SW480 (cell line): Measurements from ENCODE around the gene RPTOR.
A peak's percentile ranks its signal among the peaks of the same experiment; 100 is the strongest.

Source experiments
- DNase-seq: peaks from one replicate; pipeline ENCODE4 v3.0.0-alpha.2; 2016; ENCODE audit warnings: low spot score

RPTOR gene

DNA sequence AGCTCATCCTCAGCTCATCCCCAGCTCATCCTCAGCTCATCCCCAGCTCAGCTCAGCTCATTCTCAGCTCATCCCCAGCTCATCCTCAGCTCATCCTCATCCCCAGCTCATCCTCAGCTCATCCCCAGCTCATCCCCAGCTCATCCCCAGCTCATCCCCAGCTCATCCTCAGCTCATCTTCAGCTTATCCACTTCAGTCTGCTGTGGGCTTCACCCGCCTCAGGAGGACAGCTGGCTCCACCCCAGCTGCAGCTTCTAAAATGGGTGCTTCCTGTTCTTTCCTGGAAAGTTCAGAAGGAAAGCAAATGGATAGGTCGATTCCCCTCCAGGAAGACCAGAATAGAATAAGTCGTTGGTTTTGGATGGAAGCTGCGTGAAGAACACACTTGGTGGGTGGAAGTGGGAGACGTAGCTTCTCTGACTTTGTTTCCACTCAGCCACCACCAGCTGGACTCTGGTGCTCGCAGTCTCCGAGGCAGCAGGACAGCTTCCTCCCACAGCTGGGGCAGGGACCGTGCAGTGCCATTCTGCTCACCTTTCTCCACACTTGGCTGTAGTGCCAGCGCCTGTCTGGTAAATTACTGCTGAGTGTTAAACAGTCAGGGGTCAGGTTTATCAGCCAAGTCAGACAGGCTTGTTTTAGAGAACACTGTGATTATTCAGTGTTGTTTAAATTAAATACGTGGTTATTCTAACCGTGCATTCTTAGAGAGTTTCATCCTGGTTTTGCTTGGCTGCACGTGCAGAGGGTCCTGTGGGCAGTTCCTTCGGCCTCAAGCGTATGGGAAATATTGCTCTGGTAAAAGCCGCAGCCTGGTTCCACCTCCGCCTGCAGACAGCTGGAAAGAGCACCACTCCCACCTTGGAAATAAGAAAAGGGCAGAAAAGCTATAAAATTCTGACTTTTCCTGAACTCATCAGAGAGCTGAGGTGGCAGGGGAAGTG, 386.0 kb downstream of the RPTOR start:
- DNase-seq, result no peak

DNA sequence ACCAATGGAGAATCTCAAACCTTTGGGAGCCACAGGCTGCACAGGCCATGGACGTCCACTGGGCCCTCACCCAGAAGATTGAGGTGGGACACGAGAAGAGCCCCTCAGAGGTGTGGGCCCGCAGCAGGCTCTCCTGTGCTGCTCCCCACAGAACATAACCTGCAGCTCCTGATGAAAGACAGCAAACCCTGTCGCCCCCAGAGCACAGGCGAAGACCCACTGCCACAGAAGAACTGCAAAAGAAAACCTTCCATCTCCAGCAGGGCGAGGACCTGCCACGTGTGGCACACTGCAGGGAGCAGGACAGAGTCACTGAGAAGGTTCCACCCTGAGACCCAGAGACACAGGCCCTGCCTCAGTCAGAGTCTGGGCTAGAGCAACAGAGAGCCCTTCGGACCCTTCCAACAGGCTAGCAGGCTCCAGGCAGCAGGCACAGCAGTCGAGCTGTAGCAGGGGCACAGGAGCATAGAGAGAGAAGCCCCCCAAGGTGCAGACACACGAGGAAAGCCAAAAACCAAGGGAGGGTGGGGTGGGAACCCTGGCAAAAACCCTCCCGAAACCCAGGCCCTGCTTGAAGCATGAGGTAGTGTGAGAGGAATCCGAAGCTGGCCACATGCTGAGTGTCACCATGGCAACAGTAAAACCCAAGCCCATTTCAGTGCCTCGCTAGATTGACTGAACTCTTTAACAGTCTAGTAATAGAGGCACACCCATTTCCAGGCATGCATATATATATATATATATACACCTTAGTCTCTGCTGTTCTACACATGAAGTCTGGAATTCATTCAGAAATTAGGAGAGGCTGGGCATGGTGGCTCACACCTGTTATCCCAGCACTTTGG, 387.0 kb downstream of the RPTOR start:
- peak; percentile 73 for DNase-seq

DNA sequence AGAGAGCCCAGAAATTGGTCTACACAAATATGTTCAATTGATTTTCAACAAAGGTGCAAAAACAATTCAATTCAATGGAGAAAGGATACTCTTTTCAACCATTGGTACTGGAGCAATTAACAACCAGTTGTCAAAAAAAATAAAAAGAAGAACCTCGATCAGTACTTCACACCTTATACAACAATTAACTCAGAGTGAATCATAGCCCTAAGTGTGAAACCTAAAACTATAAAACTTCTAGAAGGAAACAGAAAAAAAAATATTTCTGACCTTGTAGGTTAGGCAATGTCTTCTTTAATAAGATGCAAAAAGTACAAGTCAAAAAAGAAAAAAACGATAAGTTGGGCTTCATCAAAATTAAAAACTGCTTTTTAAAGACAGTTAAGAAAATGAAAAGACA, 390.9 kb downstream of the RPTOR start:
- no peak for DNase-seq

DNA sequence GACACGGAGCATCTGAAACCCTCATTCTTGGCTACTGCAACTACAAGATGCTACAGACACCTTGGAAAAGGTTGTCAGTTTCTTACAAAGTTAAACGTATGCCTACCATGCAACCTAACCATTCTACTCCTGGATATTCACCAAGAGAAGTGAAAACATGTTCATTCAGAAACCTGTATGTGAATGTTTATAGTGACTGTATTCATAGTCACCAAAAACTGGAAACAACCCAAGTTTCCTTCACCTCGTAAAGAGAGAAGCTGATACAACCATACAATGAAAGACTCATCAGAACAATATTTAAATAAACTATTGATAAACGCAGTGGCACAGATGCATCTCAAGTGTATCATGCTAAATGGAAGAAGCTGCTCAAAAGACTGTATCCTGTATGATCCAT, 391.6 kb downstream of the RPTOR start:
- no peak for DNase-seq

DNA sequence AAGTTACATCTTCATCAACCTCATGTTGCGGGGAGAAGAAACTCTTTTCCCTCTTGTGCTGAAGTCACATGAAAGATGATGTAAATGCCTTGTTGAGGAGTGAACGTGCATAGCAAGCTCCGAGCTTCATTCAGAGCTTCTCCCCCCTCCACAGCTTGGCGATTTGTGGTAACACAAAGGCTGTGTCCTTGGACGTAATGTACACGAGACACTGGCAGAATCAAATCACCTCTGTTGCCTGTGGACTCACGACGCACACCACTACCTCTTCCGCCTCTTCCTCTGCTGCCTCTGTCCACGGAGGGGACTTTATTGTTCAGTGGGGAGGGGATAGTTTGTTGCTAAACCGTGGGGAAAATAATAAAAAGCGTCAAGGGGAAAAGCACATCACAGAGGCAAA, 392.1 kb downstream of the RPTOR start:
- no peak for DNase-seq

DNA sequence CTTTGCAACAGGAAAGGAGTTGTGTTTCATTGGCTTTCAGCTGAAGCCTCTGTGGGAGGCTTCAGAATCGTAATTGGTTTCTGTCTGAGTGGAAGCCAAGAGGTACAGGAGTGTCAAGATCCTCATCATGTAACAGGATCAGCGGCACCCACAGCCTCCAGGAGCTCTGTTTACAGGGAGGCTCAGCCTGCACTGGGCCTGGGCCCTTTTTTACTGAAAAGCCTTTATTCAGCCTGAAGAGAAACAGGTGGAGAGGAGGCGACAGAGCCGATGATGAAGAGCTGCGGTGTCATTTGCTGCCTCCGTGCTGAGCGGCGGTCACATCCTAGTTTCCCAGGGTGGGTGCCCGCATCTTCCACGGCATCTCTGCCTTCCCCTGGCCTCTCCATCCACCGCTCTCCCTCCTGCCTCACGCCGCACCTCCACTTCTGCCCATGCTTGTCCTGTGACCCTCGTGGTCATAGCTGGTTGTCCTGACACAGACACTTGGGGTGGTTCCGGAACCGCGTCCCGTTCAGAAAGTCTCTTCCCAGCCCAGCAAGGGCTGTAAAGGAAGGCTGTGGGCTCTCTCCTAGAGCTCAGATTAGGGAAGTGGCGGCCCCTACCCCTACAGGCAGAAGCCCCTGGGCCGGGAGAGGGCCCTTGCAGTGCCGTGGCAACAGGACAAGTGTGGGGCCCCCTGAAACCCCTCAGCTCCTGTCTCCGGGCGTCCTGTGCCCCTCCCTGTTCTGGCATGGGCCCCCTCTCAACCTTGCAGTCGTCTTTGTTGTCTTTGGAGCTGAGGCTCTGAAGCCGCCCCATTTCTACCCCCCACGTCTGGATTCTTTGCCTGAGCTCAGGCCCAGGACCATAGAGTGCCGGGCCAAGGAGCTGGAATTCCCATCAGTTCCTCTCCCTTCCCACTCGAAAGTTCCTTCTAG, 393.1 kb downstream of the RPTOR start:
- DNase-seq, result no peak

DNA sequence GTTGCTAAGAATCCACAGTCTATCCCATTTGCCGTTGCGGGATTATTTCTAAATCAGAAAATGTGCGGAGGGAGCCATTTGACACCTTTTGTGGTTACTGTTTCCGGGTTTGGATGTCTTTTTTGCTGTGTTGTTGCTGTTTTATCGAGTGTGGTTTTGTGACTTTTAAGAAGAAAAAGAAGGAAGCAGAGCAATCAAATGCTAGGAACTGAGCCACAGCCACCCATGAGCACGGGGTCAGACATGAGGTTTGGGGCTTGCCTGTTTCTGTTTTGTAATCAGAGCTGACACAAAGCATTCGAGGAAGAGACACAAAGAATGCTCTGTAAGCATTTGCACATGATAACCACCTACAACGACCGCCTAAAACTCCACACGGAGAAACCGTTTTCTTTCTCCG, 393.9 kb downstream of the RPTOR start:
- DNase-seq, result no peak

DNA sequence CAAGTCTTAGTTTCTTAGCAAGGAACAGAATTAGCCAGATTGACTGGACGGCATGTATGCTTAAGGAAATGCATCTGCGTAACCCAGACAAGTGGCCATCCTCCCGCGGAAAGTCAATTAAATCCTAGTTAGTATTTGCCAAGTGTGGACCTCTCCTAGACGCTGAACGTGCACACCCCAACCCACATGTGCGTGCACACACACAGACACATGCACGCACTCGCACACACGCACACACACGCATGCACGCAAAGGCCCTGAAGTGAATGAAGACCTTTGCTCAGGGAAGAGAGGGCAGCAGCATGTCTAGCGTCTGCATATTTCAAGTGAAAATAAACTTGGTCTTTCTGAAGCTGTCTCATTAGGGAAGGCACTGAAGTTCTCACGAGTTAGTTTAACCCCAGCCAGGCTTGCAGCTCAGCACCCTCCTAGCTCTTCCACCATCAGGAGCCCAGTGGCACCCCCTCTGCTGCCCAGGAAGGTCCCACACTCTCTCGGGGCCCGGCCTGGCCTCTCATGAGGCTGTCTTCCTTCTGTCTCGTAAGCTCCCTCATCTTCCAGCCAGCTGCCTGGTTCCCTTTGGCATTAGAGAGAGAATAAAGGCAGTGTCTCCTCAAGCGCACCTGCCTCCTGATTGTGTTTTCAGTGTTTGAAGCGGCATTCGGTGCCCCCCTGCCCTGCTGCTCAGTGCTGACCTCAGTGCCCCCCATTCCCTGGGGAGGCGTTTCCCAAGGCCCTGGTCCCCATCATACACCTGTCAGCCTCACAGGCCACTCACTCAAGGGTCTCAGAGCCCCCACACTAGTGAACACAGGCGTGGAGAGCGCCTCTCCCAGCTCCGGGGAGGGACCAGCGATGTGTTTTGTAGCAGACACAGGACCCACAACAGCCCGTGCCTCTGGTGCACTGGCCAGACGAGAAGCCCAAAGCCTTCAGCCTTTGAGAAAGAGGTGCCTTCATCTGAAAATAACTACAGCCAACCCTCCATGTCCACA, 394.8 kb downstream of the RPTOR start:
- DNase-seq, result no peak

DNA sequence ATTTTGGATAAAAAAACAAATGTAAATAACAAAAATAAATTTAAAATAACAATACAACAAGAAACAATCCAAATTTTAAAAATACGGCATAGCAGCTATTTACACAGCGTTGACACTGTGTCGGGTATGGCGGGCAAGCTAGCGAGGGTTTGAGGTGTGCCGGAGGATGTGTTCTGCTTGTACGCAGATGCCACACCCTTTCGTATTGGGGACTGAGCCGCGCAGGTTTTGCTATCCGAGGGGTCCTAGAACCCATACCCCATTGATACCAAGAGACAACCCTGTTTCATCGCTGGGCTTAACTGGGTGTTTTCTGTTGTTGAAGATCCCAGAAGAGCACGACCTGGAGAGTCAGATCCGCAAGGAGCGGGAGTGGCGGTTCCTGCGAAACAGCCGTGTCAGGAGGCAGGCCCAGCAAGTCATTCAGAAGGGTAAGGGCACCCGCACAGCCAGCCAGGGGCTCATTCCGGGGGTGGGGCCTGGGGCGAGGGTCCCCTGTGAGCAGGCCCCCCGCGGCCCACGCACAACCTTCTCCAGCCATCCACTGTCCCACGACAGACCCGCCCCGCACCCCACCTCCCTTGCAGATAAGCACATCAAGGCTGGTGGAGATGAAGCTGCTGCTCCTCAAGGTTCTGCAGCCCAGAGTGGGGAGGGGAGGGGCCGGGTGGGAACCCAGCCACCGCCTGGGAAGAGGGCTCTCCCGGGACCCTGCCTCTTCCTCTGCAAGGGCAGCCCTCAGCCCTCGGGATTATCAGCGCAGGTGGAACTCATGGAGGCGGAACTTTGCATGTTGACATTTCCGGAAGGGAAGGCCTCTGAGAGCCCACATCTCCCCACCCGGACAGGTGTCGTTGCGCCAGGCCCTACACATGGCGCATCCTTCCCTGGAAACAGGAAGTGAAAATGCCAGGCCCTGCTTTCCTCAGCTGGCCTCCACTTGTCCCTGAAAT, 395.8 kb downstream of the RPTOR start:
- no peak for DNase-seq

DNA sequence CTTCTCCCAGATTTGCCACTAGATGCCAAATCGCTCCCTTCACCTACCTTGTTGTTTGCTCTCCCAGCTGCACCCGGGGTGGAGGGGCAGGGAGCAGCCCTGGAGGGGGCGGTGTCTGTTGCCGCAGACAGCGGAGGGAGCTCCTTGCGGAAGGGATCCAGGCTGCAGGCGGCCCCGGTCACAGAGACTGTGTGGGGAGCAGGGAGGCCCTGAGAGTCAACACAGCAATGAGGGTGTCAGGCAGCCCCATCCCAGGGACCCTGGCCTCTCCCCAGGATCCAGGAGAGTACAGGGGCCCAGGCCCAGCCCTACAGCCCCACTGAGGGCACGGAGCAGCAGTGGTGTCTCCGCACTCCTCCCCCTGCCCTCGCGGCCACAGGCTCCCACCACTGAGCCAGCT, 396.5 kb downstream of the RPTOR start:
- DNase-seq, result no peak

DNA sequence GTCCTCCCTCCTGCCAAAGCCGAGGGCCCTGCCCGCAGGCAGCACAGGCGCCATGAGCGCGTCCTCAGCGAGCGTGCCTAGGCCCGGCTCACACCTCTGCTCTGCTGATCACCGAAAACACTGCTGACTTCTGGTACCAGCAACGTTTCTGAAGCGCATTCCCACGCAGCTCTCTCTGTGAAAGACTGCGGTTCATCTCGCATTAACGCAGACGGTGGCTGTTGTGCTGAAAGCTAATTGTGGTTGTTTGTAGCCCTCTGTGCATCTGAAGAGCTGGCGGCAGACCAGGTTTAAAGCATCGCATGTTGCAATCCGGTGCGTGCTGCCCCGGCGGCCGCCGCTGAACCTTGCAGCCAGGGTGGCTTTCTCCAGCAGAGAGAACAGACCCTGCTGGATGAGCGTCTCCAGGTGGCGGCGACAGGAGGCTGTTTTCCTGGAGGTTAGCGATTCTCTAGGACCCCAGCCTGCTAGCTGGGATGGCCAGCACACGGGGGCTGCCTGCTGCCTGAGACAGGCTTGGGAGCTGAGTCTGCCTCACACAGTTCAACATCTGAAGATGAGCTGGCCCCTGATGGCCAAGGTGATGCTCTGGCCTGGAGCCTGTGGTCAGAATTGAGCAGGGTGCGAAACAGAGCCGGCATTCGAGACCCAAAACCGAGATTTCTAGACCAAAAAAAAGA, 397.2 kb downstream of the RPTOR start:
- no peak for DNase-seq

DNA sequence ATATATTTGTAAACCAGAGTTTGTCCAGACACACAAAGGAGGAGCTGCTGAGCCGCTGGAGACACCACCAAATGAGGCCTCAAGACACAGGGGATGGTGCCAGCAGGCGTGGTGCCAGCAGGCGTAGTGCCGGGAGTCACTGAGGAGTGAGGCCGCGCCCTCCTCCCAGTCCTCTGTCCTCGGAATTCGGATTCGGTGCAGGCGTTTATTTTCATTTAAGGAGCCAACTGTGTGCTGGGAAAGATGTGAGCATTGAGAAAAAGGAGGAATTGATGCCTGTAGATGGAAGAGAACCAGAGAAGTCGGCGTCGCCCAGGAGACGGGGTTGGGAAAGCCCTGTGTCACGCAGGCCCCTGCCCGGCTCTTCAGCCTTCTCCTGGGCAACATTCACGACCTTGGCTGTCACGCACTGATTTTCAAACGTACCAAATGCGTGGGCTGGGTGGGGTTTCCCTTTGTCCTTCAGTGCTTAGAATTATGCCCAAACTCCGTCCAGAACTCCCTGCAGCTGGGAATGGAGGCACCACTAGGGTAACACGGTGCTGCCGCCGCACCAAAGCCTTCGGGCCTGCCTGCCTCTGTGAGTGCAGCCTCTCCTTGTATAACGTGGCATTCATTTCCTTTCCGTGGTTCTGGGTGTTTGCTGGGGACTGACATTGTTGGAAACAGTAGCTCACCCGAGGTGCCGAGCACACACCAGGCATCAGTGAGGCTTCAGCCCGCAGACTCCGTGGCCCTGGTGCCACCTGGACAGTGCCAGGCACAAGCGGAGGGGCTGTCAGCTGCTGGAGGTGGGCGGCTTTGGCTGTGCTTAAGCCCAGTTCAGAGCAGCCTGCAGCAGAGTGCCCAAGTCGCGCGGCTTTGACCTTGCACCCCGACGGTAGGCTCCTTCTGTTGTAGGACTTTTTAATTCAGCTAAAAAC, 398.0 kb downstream of the RPTOR start:
- DNase-seq, result no peak

DNA sequence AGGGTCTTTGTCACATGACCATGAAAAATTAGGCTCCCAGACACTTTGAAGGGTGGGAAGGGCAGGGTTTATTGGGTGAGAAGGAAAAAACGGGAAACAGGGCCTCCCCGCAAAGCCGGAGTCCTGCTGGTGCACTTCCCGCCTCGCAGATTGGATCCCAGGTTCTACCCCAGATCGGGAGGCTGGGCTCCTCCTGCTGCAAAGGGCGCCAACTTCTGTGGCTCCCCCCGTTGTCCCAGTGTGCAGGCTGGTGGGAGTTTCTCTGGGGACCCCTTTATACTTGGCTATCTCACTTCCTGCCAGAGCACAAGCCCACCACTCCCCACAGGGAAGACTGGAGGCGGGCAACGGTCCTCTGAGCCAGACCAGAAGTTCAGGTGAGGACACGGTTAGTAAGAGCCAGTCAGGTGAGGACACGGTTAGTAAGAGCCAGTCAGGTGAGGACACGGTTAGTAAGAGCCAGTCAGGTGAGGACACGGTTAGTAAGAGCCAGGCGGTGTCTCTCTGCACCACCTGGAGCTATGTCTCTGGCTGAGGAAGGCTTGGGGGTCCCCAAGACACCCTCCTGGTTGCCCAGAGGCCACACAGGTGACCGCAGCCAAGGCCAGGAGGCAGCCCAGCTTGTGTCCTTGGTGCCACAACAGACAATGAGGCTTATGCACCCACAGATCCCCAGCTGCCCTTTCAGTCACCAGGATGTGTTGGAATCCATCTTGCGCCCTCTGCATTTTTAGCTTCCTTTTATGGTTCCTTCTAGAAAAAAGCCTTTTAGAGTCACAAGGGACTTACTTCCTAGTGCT, 398.9 kb downstream of the RPTOR start:
- DNase-seq, result no peak

DNA sequence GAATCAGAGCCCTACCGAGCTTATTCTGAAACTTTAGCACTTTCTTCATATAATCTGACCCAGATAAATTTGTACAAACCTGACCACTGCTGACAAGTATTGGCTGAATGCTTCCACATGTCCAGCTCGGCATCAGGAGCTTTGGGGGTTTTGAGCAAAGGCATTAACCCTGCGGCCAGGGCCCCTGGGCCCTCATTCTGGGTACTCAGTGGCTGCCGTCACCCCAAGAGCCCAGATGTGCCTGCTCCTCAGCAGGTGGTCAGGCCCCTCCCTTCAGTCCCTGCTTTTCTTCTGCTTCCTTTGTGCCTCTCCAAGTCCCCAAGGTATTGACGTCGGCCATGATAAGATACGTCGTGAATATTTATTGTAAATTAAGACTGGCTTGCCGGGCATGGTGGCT, 399.7 kb downstream of the RPTOR start:
- DNase-seq, result no peak

DNA sequence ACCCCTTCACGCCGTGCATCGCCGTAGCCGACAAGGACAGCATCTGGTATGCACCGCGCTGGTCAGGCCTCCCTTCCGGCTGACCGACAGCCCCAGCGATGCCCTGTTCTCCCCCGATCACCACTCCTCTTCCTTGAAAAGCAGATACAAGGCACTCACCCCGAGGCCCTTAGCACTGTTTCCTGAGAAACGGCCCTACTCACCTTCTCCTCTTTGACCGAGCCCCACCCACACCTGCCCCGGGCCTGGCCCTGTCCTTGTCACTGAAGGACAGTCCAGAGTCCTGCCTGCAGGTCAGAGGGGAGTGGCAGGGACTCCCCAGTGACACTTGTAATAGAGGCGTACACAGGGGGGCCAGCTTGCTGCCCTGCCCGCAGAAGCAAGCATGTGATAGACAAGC, 401.1 kb downstream of the RPTOR start:
- no peak for DNase-seq

DNA sequence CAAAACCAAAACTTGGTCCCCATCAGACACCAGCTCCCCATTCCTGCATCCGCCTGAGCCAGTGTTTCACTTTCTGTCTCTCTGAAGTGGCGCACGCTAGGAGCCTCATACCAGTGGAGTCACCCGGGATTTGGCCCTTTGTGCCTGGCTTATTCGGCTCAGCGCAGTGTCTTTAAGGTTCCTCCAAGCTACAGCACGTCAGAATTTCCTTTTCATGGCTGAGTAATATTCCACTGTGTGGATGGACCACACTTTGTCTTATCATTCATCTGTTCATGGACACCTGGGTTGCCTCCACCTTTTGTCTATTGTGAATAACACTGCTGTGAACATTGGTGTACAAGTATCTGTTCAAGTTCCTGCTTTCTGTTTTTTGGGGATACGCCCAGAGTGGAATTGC, 401.8 kb downstream of the RPTOR start:
- DNase-seq, result no peak
